MCF 10A (cell line): Measurements from ENCODE around the gene AGBL1. TPM values are rescaled to one million over a fixed set of nuclear protein-coding genes. Genes with fewer than 3 reads are reported as not detected.

ENCODE experiments used
- BruUV-seq: library from RNA; stranded (reverse); fragments of 400-500 nt; replicated peaks from 2 replicates; lab custom pipeline; 2021; lab: Mats Ljungman, UMichigan
- CTCF ChIA-PET: fragments of 300-600 bp; sonication (Branson Sonifier 250); formaldehyde crosslinking; extraction: SDS; loops from one replicate; lab custom pipeline; 2021; ENCODE audit warnings: antibody characterized with exemption, inconsistent platforms; lab: Yijun Ruan, JAX
- POLR2A ChIA-PET: fragments of 300-600, 350-650 bp; sonication (Branson Sonifier 250); formaldehyde crosslinking; extraction: SDS; loops from one replicate; lab custom pipeline; 2020; ENCODE audit warnings: antibody characterized with exemption, inconsistent platforms; lab: Yijun Ruan, JAX
- DNase-seq: peaks from one replicate; pipeline ENCODE4 v3.0.0-alpha.2; 2018; ENCODE audit not compliant: unreplicated experiment
- H3K27ac Mint-ChIP-seq: one replicate; pipeline ENCODE4 v1.8.0; 2022; ENCODE audit warnings: mild to moderate bottlenecking, low read depth, mixed read lengths; ENCODE audit not compliant: unreplicated experiment
- H3K27me3 Mint-ChIP-seq: one replicate; pipeline ENCODE4 v1.8.0; 2022; ENCODE audit warnings: mixed read lengths; ENCODE audit not compliant: insufficient read depth, unreplicated experiment
- H3K36me3 Mint-ChIP-seq: one replicate; pipeline ENCODE4 v1.8.0; 2022; ENCODE audit warnings: mild to moderate bottlenecking, moderate library complexity, mixed read lengths; ENCODE audit not compliant: insufficient read depth, unreplicated experiment
- H3K4me1 Mint-ChIP-seq: one replicate; pipeline ENCODE4 v1.8.0; 2022; ENCODE audit warnings: mixed read lengths; ENCODE audit not compliant: insufficient read depth, unreplicated experiment
- H3K4me3 Mint-ChIP-seq: one replicate; pipeline ENCODE4 v1.8.0; 2022; ENCODE audit warnings: mild to moderate bottlenecking, moderate library complexity, mixed read lengths; ENCODE audit not compliant: unreplicated experiment
- H3K9me3 Mint-ChIP-seq: one replicate; pipeline ENCODE4 v1.8.0; 2022; ENCODE audit warnings: mixed read lengths; ENCODE audit not compliant: unreplicated experiment
- CTCF ChIP-seq: fragments of 200-600 bp; IDR thresholded peaks from one replicate; pipeline ENCODE4 v1.8.0; 2022; ENCODE audit warnings: antibody characterized with exemption, mild to moderate bottlenecking; ENCODE audit not compliant: unreplicated experiment
- intact Hi-C: fragments of 100-400 bp; cut with micrococcal nuclease; formaldehyde crosslinking; loops from 2 replicates; pipeline ENCODE4 v1.14.1; 2022
- total RNA-seq: library from RNA; stranded (reverse); gene quantifications from 2 replicates; pipeline ENCODE4 v1.2.3, GENCODE V29; 2022

The AGBL1 gene
- total RNA-seq, 1 experiment from 2014 or later, result not detected

- POLR2A ChIA-PET, result interaction anchor here (0.7 kb wide), 1 partner anchor 32 kb away, joined by 3 read pairs; no protein-coding TSS in a partner anchor
- Mint-ChIP-seq H3K27ac (peak overlapping the region; percentile 80), H3K36me3 (no peaks in the 10 kb centered on the region), H3K4me1 (peaks cover 14% of the 10 kb centered on the region), H3K4me3 (no peak overlapping the region), H3K9me3 (no peaks in the 10 kb centered on the region), H3K27me3 (peaks cover 14% of the 10 kb centered on the region)
- BruUV-seq, result no TSS peak
- intact Hi-C loops, result no loop called here
- DNase-seq, result peak; percentile 39
- CTCF ChIA-PET, result interaction anchor here (0.6 to 0.9 kb wide), 4 partner anchors 24 to 305 kb away, joined by 3 to 4 read pairs (median 3); no protein-coding TSS in a partner anchor
- no peak for TF ChIP-seq CTCF
Observed at GRCh38 chr15:86164232-86164898, 84.7 kb downstream of the AGBL1 start.

- no TSS peak for BruUV-seq
- ChIA-PET CTCF (interaction anchor here (0.8 to 1.7 kb wide), 3 partner anchors 66 to 460 kb away, joined by 4 to 7 read pairs (median 4); no protein-coding TSS in a partner anchor), POLR2A (interaction anchor here (0.5 kb wide), 1 partner anchor 371 kb away, joined by 3 read pairs; no protein-coding TSS in a partner anchor)
- no peak for DNase-seq
- Mint-ChIP-seq H3K27ac (no peak overlapping the region), H3K4me3 (no peak overlapping the region), H3K4me1 (peaks cover 14% of the 10 kb centered on the region), H3K9me3 (no peaks in the 10 kb centered on the region), H3K36me3 (no peaks in the 10 kb centered on the region), H3K27me3 (peaks cover 26% of the 10 kb centered on the region)
- intact Hi-C loops, result no loop called here
- TF ChIP-seq CTCF, result no peak
Observed at GRCh38 chr15:86165265-86166211, 85.9 kb downstream of the AGBL1 start.

- peaks cover 49% of the 10 kb centered on the region for H3K27me3 Mint-ChIP-seq
- no peak overlapping the region for H3K27ac Mint-ChIP-seq
Observed at GRCh38 chr15:86167841-86168240, 88.2 kb downstream of the AGBL1 start.

More at GRCh38 chr15:86167841-86168240, 88.2 kb downstream of the AGBL1 start:
- DNase-seq, result no peak
- H3K36me3 Mint-ChIP-seq, result no peaks in the 10 kb centered on the region
- no TSS peak for BruUV-seq
- TF ChIP-seq CTCF, result no peak
- ChIA-PET CTCF (interaction anchor here (0.9 to 1.1 kb wide), 2 partner anchors 15 to 302 kb away, joined by 3 to 4 read pairs; no protein-coding TSS in a partner anchor), POLR2A (no interaction called here)
- intact Hi-C loops, result no loop called here
- H3K4me1 Mint-ChIP-seq, result peaks cover 14% of the 10 kb centered on the region
- H3K4me3 Mint-ChIP-seq, result no peak overlapping the region
- H3K9me3 Mint-ChIP-seq, result no peaks in the 10 kb centered on the region
